GM18498 (cell line): ENCODE data around the gene NUCB2.
A peak's percentile ranks its signal among the peaks of the same experiment; 100 is the strongest.

Experiments
- ATAC-seq: cut with Tn5 transposase; IDR thresholded peaks from one replicate; pipeline ENCODE4 v1.9.1; 2021; ENCODE audit warnings: mild to moderate bottlenecking, moderate library complexity; ENCODE audit not compliant: unreplicated experiment

Gene NUCB2

DNA sequence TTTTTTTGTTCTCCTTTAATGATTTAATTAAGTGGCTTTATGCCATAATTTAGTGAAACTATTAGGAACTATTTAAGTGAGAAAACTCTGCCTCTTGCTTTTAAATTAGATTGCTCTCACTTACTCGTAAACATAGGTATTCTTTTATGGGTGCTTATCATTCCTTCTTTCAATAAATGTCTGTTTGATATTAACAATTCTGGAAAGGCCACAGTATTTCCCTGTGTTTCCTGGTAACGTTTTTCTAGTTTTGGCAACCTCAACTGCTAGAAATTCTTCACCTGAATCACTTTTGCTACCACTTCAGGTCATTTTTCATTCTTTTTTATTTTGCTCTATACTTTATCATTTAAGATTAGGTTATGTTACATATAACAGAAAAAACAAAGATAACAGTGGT, 55.1 kb downstream of the NUCB2 start:
- ATAC-seq = no peak

DNA sequence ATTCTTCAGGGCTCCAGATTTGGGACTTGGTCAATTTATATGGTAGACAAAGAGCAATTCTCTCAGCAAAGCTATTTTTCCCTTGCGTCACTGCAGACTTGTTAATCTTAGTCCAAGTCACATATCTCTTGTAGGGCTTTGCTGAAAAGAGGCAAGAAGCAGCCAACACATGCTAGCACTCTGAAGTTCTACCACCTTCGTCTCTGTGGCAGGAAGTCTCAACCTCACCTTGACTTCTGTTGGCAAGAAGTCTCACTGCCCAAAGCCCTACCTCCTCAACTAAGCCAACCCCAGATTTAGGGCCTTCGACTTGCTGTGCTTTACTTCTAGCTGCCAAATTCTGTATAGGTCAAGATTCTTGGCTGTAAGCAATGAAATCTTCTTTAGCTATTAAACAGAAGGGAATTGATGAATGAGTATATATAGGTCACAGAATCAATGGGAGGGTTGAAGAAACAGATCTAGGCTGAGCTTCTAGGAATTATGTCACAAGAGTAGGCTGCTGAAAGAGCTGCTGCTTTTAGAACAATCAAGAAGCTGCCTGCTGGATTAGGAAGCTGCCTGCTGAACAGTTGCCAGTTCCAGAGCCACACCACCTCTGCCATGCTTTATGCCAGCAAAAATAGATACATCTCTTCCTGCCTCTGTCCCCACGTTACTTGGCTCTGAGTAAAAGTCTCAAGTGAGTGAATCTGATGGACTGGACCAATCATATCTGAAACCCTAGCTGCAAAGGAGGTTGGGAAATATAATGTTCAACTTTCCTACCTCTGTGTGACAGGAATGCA, 57.5 kb downstream of the NUCB2 start:
- ATAC-seq = no peak

DNA sequence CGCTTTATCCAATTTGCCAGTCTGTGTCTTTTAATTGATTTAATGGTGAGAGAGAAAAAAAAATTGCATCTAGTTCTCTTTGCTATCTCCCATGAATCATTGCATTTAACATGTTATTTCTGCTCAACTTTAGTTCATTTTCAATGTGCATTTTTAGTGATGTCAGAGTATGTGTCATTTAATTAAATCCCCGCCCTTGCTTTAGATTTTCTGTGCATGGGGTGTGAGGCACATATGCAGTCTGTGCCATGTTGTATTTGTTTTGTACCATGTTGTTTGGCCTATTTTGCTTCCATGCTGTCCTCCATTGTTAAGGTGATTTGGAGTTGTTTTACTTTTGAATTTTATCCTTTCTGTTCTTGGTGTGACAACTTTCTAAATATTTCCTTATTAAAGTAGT, 66.7 kb downstream of the NUCB2 start:
- ATAC-seq = no peak

DNA sequence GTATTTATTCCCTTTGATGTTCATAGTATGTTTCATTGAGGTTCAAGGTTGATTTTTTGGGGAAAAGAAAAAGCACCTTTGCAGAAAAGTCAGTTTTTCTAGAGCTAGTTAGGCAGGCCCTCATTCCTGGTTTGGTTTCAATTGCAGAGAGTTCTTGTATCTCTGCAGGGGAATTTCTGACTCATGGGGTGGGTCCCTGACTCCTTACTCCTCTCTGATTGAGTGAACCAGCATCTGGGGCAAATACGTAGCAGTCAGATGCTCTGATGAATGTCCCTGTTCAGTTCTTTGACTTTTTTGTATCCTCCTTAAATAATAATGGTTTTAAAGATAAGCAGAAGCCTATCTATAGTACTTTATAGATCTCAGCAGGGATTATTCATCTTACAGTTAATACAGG, 67.4 kb downstream of the NUCB2 start:
- no peak for ATAC-seq

DNA sequence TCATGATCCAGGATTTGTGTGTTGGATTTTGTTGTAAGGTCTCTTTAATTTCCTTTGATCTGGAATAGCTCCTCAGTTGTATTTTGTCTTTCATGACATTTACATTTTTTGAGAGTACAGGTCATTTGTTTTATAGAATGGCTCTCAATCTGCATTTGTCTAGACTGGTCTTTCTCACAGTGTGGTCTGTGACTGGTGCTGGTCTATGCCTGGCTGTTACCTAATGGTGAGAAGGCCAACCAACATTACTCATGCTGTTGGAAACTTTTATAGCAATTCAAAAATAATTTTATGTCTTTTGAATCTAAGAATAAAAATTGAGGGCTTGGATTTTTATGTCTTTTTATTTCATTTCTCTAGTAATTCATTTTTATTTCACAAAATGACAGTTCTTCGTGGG, 71.1 kb downstream of the NUCB2 start:
- no peak for ATAC-seq

DNA sequence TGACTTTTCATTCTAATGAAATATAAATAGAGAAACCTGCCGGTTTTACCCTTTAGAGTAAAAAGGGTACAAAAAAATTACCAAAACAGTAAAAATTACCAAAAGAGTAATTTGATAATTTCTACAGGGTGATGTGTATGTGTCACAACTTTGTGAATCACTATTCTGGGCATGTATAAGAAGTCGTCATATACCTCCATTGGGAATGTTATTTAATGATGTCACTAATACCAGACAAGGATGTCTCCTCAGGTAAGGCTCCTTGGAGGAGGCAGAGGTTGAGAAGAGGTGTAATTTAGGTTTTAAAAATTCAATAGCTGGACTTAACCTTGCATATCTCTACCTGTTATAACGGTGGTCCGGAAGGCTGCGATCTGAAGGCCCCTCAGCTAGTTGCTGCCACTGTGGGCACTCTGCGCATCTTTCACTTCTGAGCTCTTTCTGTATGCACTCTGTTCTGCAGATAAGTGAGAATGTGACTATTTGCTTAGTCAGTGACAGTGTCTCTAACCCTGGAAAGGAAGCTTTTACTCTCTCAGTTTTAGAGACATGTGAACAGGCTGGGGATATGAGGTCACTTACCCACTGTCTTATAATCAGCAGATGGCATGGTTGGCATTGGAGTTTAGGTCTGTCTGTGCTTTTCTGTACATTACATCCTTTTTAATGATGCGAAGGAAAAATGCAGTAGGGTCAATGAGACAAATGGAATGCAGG, 74.1 kb downstream of the NUCB2 start:
- ATAC-seq = no peak

DNA sequence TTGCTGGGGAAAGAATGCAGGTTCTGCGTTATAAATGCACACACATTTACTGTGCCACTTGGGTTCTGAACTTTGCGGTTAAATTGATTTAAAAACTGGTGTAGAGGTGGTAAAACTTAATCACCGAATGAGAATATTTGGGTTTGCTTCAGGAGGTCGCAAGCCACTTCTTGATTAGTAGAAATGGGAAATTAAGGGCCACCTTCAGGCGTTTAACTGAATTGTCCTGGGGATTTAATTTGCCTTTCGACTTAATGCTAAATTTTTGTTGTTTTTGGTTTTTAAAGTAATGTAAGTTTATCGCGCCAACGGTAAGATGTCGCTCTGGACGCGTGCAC, 74.6 kb downstream of the NUCB2 start:
- no peak for ATAC-seq

DNA sequence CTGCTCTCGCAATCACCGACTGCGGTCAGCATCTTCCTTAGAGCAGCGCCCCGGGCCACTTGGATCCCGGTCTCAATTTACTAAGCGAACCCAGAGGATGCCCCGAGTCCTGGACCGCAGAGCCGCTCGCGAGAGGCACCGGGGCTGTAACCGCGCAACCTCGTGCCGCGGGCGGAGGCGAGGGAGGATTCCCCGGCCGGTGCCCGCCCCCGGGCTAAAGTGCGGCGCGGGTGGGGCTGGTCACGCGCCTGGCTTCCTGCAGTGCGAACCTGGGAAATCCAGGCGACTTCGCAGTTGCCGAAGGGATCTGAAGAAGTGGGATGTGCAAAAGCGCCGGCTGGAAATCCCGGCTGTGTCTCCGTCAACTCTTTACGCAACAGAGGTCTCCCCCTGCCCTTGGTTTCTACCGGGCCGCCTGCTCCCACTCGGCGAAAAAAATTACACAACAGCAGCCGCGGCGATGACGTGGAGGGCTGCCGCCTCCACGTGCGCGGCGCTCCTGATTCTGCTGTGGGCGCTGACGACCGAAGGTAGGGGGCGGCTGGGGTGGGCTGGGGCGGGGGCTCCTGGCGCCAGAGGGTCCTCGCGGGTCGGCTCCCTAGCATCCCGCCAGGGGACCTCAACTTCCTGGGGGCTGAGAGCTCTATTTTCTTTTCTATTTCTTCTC, 75.1 kb downstream of the NUCB2 start, which contains the start of gene NCR3LG1:
TSS of gene NCR3LG1 (plus strand) at position 291 of the 667 bp plus-strand sequence. CDS start at position 461, 170 bp downstream.
- peak; percentile 38 for ATAC-seq

DNA sequence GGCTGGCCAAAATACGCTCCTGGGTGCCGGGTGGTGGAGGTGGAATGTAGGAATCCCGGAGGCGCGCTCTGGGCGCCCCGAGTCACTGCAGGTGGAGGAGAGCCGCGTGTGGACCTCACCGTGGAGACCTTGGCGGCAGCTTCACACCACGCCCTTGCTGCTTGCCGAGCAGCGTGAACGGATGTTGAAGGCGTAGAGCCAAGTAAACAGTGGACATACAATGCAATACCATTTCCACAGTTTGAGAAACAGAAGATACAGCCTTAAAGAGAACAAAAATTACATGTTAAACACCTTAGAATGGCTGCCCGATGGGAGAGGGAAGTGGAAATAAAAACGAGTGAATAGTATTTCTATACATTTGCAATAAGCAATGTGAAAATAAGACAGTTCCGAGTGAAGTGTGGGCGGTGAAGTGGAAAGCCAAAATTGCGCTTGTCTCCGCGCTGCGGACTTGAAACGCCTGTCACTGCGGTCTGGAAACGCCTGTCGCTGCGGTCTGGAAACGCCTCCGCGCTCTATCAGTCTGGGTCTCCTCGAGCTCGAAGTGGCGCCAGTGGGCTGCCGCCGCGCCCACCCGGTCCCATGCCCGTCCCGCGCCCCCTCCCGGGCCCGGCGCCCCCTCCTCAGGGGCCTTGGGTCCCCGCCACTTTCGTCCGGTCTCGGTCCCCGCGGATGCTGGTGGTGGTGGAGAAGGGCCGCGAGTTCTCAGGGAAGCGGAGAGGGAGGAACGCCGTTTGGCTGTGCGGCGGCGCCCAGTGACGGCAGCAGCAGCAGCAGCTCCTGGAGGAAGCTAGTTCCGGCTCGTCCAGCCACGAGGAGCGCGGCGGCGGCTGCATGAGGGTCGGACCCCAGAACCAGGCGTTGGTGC, 76.6 kb downstream of the NUCB2 start:
- peak; percentile 53 for ATAC-seq

DNA sequence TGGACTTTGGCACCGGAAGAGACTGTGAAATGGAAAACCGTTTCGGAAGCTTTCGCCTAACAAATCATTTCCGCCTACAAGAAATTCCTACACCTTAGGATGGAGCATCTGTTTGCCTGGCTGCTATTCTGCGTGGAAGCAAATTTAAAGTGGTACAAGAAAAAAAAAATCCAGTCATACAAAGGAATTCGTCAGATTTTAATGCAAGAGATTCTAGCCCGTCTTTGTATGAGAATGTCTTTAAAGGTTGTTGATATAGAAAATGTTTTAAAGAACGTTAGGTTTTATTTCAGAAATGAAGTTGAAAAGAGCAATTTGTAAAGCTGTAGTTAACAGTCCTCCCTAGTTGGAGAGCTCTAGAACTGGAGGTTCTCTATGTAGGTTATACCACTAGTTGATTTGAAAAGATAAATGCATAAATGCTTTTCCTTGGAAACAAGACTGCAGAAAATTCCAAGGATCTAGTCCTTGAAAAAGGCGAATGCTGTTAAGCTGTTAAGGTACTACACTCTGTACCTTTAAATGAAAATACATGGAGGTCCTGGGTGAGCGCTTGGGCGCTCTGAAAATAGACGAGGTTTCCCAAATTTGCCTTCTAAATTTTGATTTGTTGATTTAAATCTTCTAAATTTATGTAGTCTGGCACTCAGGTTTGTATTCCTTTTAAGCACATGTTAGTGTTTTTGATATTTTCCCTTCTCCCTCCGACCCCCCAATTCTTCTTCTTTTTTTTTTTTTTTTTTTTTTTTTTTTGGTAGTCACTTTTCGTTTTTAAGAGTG, 77.5 kb downstream of the NUCB2 start:
- no peak for ATAC-seq

DNA sequence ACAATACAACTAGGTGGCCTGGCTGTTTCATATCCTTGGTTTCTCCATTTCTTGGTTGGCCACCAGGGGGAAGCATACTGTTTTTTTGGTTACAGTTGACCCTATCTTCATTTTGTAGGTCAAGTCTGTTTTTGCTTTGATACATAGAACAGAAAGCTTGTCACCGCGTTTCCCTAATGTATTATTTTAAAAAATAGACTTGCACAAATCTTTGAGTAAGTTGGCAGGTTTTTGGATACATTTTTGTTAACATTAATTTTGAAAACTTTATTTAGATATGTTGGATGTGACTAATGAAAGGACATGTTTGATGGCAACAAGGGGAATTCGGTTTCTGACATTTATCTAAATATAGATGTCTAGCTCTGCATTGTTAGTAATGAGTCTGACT, 78.1 kb downstream of the NUCB2 start:
- ATAC-seq = peak; percentile 43

DNA sequence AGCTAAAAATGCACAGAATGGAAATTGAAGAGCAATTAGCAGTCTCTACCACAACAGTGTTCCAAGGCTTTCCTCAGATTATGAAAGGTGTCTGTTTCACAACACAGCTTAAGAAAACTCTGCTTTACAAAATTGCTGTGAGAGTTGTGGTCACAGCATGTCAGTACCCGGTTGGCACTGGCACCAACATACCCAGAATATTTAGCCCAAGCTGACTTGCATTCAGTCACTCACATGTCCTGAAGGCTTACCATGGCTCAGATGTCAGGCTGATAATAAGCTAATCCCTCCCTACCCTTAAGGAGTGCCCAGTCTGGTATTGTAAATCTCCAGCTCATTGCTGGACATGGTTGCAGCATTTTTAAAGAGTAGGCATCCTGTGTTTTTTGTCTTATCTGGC, 90.0 kb downstream of the NUCB2 start:
- no peak for ATAC-seq

DNA sequence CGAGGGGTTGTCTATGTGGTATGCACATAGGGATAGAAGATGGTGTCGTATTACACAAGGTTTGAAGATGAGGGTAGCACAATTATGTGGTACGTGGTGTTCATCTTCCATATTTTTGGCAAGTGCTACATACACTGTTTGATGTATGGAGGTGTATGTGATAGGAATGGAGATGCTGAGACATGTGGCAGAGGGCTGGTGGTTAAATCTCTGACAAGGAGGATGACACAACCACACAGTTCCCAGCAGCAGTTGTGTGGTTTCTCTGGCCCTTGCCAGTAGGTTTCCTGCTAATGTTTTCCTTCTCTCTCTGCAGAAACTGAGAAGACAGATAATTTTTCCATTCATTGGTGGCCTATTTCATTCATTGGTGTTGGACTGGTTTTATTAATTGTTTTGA, 92.0 kb downstream of the NUCB2 start:
- no peak for ATAC-seq

DNA sequence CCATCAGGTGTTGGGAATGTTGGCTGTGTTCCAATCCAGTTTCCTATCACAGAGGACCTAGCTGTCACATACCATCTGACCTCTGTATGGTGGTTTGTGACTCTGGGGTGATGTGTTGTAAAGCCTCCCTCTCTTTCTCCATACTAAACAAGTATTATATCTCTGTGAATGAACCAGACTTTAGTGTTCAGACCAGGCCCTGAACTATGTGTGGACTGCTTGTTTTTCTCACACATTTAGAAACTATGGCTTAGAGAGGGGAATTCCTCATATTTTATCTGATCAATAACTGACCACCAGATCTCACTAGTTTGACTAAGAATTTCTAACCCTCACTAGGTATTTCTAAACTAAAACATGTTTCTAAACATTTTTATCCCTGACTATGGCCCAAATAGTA, 92.6 kb downstream of the NUCB2 start:
- no peak for ATAC-seq

DNA sequence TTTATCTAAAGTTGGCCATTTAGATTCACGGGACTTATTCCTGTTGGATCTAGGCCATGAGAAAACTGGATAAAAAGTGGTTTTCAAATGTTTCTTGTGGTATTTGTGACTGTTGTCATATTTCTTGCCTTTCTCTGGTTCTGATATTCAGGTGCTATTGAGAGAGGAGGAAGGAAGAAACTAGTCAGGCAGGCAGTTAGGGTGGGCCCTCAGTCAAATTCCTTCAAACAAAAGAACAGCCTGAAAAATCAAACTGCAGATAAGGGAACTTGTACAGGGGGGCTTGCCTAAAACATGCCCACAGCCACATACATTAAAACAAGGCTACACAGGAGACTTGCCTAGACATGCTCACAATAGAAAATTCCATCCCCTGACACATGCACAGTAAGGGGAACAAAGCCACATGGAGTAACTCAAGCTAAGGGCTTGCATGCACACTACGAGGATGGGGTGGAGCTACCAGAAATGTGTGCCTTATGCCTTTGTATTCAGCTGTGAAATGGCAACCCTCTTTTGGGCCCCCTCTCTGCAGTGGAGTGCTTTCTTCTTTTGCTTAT, 93.2 kb downstream of the NUCB2 start:
- ATAC-seq = no peak

DNA sequence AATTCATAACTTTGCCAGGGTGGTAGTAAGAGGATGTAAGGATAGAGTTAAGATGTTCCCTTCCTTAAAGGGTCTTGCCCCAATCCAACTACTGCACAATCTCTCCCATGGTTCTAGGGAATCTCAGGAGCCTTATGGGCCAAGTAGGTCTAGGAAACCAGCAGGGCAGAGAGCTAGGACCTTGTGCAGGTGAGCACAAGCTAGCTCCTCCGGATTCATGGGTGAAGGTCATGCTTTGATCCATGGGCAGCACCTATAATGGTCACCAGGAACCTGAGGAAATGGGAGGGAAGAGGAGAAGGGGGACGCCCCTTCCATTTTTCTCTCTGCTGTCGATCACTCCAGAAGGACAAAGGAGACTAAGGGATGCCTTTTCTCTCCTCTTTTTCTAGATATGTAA, 95.1 kb downstream of the NUCB2 start:
- no peak for ATAC-seq

DNA sequence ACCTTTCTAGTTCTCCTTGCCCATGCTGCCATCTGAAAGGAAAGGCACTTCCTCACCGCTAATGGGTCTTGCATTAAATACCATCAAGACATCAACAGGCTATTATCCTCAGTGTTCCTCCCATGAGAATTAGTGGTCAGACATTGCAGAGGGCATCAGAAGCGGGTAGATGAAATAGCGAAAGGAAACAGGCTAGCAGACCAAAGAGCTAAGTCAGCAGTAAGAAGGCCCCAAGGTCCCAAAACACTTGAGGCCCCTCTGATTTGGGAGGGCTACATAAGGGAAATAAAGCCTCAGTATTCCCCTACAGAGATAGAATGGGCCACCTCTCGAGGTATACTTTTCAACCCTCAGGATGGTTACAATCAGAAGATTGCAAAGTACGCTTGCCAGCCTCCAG, 99.0 kb downstream of the NUCB2 start:
- no peak for ATAC-seq

DNA sequence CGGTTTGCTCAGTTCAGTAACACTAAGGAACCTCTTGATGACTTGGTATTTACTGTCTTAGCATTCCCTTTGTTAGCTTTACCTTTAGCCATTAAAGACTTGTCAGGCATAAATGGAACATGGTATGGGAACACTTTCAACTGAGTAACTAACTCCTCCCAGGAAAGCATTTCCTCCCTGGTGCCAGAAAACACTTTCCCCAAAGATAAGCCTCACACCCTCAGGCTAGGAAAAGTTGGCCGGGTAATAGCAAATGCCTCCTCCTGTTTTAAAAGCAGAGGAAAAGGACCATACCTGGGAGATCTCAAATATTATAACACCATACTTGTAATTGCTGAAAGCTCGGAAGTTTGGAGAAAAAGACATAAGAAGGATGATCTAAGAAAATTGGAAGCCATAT, 100.0 kb downstream of the NUCB2 start:
- ATAC-seq = no peak

DNA sequence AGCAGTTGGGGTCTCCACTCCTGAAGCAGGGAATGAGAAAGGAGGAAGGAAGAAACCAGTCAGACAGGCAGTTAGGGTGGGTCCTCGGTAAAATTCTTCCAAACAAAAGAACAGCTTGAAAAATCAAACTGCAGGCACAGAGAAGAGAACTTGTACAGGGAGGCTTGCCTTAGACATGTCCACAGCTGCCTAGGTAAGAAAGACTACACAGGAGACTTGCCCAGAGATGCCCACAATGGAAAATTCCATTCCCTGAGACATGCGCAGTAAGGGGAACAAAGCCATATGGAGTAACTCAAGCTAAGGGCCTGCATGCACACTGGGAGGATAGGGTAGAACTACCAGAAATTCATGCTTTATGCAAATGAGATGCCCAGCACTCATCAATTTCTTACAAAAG, 102.1 kb downstream of the NUCB2 start:
- no peak for ATAC-seq
